Activated CD4-positive, alpha-beta memory T cell treated with anti-CD3 and anti-CD28 coated beads for 36 hours (primary cell): ENCODE measurements around the gene KCNN4. TPM values are rescaled to one million over a fixed set of nuclear protein-coding genes. Genes with fewer than 3 reads are reported as not detected.

Source experiments
- CTCF ChIA-PET: fragments of 350-600 bp; sonication (Branson Sonifier 250); formaldehyde crosslinking; loops from one replicate; lab custom pipeline; 2021; ENCODE audit warnings: antibody characterized with exemption, inconsistent platforms; lab: Charles Lee
- POLR2A ChIA-PET: fragments of 350-600 bp; sonication (Branson Sonifier 250); formaldehyde crosslinking; loops from one replicate; lab custom pipeline; 2021; ENCODE audit warnings: antibody characterized with exemption; lab: Charles Lee
- DNase-seq: peaks from one replicate; pipeline ENCODE4 v3.0.0-alpha.2; 2020
- H3K27ac Mint-ChIP-seq: one replicate; pipeline ENCODE4 v1.8.0; 2021; ENCODE audit warnings: mixed read lengths
- H3K27me3 Mint-ChIP-seq: one replicate; pipeline ENCODE4 v1.8.0; 2021; ENCODE audit warnings: mixed read lengths
- H3K36me3 Mint-ChIP-seq: one replicate; pipeline ENCODE4 v1.8.0; 2021; ENCODE audit warnings: mixed read lengths
- H3K4me1 Mint-ChIP-seq: one replicate; pipeline ENCODE4 v1.8.0; 2021; ENCODE audit warnings: low read depth, mixed read lengths
- H3K4me3 Mint-ChIP-seq: one replicate; pipeline ENCODE4 v1.8.0; 2021; ENCODE audit warnings: mild to moderate bottlenecking, mixed read lengths
- H3K9me3 Mint-ChIP-seq: one replicate; pipeline ENCODE4 v1.8.0; 2021; ENCODE audit warnings: mixed read lengths
- intact Hi-C: fragments of 100-400 bp; cut with micrococcal nuclease; formaldehyde crosslinking; loops from one replicate; pipeline ENCODE4 v1.15.1; 2023
- total RNA-seq, 2 experiments: library from RNA; stranded (reverse); gene quantifications; one replicate each; pipeline ENCODE4 v1.2.3, GENCODE V29; 2021

Gene KCNN4
- total RNA-seq, 2 experiments from 2014 or later: 120 to 130 TPM

DNA sequence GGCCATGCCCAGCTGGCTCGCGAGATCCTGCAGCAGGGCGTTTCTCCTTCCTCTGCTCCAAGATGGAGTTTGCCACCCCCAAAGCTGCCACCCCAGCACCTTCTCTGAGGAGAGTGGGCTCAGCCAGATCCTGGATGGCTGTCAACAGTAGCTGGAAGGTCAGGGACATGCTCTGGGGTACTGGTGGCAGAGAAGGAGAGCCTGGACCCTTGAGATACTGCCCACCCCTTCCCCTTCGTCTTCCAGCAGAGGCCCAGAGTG is 53.2 kb downstream of the KCNN4 start:
- Mint-ChIP-seq H3K27me3 (no peaks in the 10 kb centered on the region), H3K4me1 (no peaks in the 10 kb centered on the region), H3K4me3 (no peak overlapping the region), H3K36me3 (peaks cover 24% of the 10 kb centered on the region), H3K27ac (no peak overlapping the region), H3K9me3 (no peaks in the 10 kb centered on the region)
- intact Hi-C loops: no loop called here
- ChIA-PET POLR2A (no interaction called here), CTCF (interaction anchor here (2.5 kb wide), 1 partner anchor 18 kb away, joined by 6 read pairs; no protein-coding TSS in a partner anchor)
- no peak for DNase-seq

DNA sequence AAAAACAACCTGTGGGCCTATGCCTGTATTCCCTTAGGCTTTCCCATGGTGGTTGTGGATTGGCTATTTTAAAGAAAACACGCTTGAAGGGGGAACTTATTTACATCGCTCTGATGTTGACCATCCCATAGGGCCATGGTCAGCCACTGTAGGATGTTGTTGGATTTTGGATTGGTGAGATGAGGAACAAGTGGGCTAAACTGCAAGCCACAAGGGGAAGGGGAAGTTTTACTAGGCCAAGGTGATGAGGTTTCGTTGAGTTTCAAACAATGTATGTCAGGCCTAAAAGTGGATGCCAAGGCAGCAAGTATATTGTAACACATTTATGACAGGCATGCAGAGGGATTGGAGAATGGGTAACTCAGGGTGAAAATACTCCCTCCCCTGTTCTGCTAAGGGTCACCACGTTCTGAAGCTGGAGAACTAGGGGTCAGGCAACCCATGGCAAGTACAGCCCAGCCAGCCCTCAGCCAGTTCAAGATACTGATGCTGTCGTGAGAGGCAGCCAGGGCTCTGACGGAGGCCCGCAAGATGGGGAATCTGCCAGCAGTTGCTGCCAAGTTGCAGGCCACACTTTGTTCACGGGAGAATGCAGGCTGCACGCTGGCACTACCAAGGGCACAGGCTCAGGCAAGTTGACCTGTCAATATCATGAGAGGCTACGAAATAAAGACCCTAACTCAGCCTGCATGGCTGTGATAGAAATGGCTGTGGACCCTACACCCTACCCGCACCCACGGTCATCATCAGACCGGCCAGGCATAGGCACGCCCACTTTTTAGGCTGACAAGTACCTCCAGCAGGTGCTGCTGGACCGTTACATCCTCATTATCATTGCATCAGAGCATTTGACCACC is 53.8 kb downstream of the KCNN4 start:
- Mint-ChIP-seq H3K9me3 (no peaks in the 10 kb centered on the region), H3K4me1 (no peaks in the 10 kb centered on the region), H3K4me3 (no peak overlapping the region), H3K27me3 (no peaks in the 10 kb centered on the region), H3K27ac (no peak overlapping the region), H3K36me3 (peaks cover 19% of the 10 kb centered on the region)
- DNase-seq: no peak
- ChIA-PET CTCF (interaction anchor here (2.5 to 3.9 kb wide), 2 partner anchors 19 to 57 kb away, joined by 6 to 13 read pairs; partner anchors contain the start of gene PLAUR), POLR2A (no interaction called here)
- intact Hi-C loops: no loop called here

DNA sequence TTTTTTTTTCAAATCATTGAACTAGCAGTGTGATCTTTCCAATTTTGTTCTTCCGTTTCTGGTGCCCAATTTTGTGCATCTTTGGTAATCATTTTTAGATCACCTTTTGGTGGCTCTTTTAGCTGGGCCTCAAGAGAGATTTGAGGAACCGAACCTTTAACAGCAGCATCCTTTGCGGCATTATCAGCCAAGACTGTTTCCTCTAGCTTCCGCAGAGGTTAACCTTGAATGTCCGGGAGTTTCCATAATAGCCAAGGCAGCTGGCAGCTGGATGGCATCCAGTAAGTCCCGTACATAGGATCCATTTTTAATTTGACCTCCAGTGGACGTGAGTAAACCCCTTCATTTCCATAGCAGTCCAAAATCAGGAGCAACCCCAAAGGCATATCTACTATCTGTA is 55.3 kb downstream of the KCNN4 start:
- H3K36me3 Mint-ChIP-seq: peaks cover 15% of the 10 kb centered on the region
- no peak for DNase-seq
- no peak overlapping the region for H3K27ac Mint-ChIP-seq
- CTCF ChIA-PET: interaction anchor here (3.9 kb wide), 1 partner anchor 56 kb away, joined by 13 read pairs; the partner anchor contains the start of gene PLAUR
- H3K27me3 Mint-ChIP-seq: no peaks in the 10 kb centered on the region
- no peak overlapping the region for H3K4me3 Mint-ChIP-seq
- H3K4me1 Mint-ChIP-seq: peaks cover 5% of the 10 kb centered on the region
- POLR2A ChIA-PET: interaction anchor here (0.6 kb wide), 1 partner anchor 27 kb away, joined by 4 read pairs; no protein-coding TSS in a partner anchor
- intact Hi-C loops: no loop called here
- H3K9me3 Mint-ChIP-seq: no peaks in the 10 kb centered on the region

DNA sequence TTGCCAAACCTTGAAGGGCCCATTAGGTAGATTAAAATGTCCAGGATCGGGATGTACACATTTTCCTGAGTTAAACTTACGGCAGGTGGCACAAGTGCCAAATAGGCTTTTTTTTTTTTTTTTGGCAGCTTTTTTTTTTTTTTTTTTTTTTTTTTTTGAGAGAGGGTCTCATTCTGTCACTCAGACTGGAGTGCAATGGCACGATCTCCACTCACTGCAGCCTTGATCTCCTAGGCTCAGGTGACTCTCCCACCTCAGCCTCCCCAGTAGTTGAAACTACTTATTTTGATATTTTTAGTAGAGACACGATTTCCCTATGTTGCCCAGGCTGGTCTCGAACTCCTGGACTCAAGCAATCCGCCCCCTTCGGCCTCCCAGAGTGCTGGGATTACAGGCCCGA is 55.9 kb downstream of the KCNN4 start:
- Mint-ChIP-seq H3K36me3 (peaks cover 11% of the 10 kb centered on the region), H3K27me3 (no peaks in the 10 kb centered on the region), H3K27ac (no peak overlapping the region), H3K4me3 (no peak overlapping the region), H3K9me3 (no peaks in the 10 kb centered on the region), H3K4me1 (peaks cover 5% of the 10 kb centered on the region)
- intact Hi-C loops: loop anchor here (5.0 kb wide), 1 partner anchor 58 kb away; no protein-coding TSS in a partner anchor
- no peak for DNase-seq
- ChIA-PET CTCF (interaction anchor here (3.9 kb wide), 1 partner anchor 55 kb away, joined by 13 read pairs; the partner anchor contains the start of gene PLAUR), POLR2A (interaction anchor here (0.6 kb wide), 1 partner anchor 27 kb away, joined by 4 read pairs; no protein-coding TSS in a partner anchor)

DNA sequence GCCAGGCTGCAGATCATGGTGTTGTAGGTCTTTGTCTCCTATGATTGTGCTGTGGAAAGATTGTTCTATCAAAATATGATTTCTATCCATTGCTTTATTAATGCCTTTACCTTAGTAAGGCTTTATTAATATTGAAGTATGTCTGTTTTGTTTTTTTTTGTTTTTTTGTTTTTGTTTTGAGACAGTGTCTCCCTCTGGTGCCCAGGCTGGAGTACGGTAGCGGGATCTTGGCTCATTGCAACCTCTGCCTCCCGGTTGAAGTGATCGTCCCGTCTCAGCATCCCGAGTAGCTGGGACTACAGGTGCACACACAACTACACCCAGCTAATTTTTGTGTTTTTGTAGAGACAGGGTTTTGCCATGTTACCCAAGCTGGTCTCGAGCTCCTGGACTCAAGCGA is 57.2 kb downstream of the KCNN4 start:
- H3K36me3 Mint-ChIP-seq: peaks cover 4% of the 10 kb centered on the region
- POLR2A ChIA-PET: no interaction called here
- no peak for DNase-seq
- intact Hi-C loops: loop anchor here (5.0 kb wide), 1 partner anchor 56 kb away; no protein-coding TSS in a partner anchor
- peaks cover 5% of the 10 kb centered on the region for H3K4me1 Mint-ChIP-seq
- no peaks in the 10 kb centered on the region for H3K27me3 Mint-ChIP-seq
- CTCF ChIA-PET: interaction anchor here (0.9 to 3.9 kb wide), 3 partner anchors 9 to 280 kb away, joined by 3 to 13 read pairs (median 3); partner anchors contain the start of gene PLAUR
- H3K27ac Mint-ChIP-seq: no peak overlapping the region
- no peak overlapping the region for H3K4me3 Mint-ChIP-seq
- H3K9me3 Mint-ChIP-seq: no peaks in the 10 kb centered on the region

DNA sequence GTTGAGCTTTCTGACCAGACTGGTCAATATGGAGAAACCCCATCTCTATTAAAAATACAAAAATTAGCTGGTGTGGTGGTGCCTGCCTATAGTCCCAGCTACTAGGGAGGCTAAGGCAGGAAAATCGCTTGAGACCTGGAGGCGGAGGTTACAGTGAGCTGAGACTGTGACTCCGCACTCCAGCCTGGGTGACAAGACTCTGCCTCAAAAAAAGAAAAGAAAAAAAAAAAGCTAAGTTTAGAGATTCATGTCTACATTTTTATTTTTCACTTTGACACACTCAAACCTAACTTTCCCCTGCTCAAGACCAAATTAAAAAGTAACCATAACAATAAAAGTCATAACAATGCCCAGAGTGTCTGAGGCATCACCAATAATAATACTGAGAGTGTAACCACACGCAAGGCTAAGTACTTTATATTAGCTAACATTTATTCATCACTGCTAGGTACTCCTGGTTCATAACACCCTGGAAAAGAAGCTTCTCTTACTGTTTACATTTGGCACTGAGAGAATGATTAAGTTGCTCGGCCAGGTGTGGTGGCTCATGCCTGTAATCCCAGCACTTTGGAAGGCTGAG is 59.2 kb downstream of the KCNN4 start:
- no peak for DNase-seq
- no peak overlapping the region for H3K4me3 Mint-ChIP-seq
- no peaks in the 10 kb centered on the region for H3K36me3 Mint-ChIP-seq
- no peaks in the 10 kb centered on the region for H3K9me3 Mint-ChIP-seq
- ChIA-PET POLR2A (no interaction called here), CTCF (interaction anchor here (0.6 to 1.4 kb wide), 4 partner anchors 24 to 1081 kb away, joined by 3 to 6 read pairs (median 4); no protein-coding TSS in a partner anchor)
- peak overlapping the region; percentile 45 for H3K27ac Mint-ChIP-seq
- peaks cover 5% of the 10 kb centered on the region for H3K4me1 Mint-ChIP-seq
- no peaks in the 10 kb centered on the region for H3K27me3 Mint-ChIP-seq
- intact Hi-C loops: loop anchor here (5.0 kb wide), 1 partner anchor 54 kb away; no protein-coding TSS in a partner anchor

DNA sequence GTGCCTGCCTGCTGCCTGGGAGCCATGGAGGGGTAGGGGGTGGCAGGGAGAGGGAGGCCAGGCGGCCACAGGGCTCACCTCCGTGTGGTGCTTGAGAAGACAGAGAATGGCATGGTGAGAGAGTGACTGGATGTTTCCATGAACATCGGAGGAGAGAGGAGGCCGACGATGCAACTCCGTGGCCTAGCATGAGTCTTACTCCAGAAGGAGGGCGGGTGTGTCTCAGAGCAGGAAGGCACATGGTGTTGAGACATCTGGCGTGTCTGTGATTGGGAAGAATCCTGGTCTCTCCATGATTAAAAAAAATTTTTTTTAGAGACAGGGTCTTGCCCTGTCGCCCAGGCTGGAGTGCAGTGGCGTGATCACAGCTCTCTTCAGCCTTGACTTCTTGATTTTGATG is 59.8 kb downstream of the KCNN4 start:
- ChIA-PET POLR2A (no interaction called here), CTCF (interaction anchor here (0.7 to 1.4 kb wide), 2 partner anchors 45 to 166 kb away, joined by 3 to 4 read pairs; no protein-coding TSS in a partner anchor)
- intact Hi-C loops: loop anchor here (5.0 kb wide), 1 partner anchor 54 kb away; no protein-coding TSS in a partner anchor
- H3K4me1 Mint-ChIP-seq: peaks cover 5% of the 10 kb centered on the region
- H3K27me3 Mint-ChIP-seq: no peaks in the 10 kb centered on the region
- no peaks in the 10 kb centered on the region for H3K9me3 Mint-ChIP-seq
- peak overlapping the region; percentile 45 for H3K27ac Mint-ChIP-seq
- H3K4me3 Mint-ChIP-seq: no peak overlapping the region
- H3K36me3 Mint-ChIP-seq: no peaks in the 10 kb centered on the region
- DNase-seq: no peak

DNA sequence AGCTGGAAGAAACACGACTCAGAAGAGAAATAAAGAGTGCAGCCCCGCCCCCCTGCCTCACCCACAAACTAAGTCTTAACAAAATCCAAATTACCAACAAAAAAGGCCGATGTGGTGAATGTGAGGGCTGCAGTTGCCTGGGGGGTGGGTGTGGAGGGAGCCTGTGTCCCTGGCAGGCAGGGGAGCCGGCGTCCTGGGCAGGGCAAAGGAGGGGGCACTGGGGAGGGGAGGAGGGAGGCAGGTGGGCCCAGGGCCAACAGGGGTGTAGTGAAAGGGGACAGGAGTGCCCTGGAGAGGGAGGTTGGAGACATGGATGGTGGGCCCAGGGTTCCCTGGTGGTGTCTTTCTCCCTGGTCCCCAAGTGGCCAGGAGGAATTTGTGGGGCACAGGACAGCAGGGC is 60.9 kb downstream of the KCNN4 start:
- Mint-ChIP-seq H3K27ac (no peak overlapping the region), H3K4me1 (peaks cover 5% of the 10 kb centered on the region), H3K27me3 (peaks cover 3% of the 10 kb centered on the region), H3K4me3 (no peak overlapping the region), H3K36me3 (no peaks in the 10 kb centered on the region), H3K9me3 (no peaks in the 10 kb centered on the region)
- ChIA-PET POLR2A (no interaction called here), CTCF (interaction anchor here (1.2 kb wide), 1 partner anchor 90 kb away, joined by 3 read pairs; no protein-coding TSS in a partner anchor)
- no peak for DNase-seq
- intact Hi-C loops: loop anchor here (5.0 kb wide), 1 partner anchor 53 kb away; no protein-coding TSS in a partner anchor

DNA sequence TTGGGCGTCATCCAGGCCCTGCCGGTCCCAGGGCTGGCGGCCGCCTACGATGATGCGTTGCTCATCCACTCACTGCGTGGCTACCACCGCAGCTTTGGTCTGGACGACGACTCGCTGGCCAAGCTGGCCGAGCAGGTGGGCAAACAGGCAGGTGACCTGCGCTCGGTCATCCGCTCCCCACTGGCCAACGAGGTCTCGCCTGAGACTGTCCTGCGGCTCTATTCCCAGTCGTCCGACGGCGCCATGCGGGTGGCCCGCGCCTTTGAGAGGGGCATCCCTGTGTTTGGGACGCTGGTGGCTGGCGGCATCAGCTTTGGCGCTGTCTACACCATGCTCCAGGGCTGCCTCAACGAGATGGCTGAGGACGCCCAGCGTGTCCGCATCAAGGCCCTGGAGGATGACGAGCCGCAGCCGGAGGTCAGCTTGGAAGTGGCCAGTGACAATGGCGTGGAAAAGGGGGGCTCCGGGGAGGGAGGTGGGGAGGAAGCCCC is 61.4 kb downstream of the KCNN4 start:
- POLR2A ChIA-PET: no interaction called here
- Mint-ChIP-seq H3K4me3 (no peak overlapping the region), H3K27me3 (peaks cover 3% of the 10 kb centered on the region), H3K36me3 (no peaks in the 10 kb centered on the region), H3K9me3 (no peaks in the 10 kb centered on the region), H3K27ac (no peak overlapping the region), H3K4me1 (peaks cover 5% of the 10 kb centered on the region)
- CTCF ChIA-PET: interaction anchor here (1.2 kb wide), 1 partner anchor 90 kb away, joined by 3 read pairs; no protein-coding TSS in a partner anchor
- intact Hi-C loops: no loop called here
- DNase-seq: no peak

DNA sequence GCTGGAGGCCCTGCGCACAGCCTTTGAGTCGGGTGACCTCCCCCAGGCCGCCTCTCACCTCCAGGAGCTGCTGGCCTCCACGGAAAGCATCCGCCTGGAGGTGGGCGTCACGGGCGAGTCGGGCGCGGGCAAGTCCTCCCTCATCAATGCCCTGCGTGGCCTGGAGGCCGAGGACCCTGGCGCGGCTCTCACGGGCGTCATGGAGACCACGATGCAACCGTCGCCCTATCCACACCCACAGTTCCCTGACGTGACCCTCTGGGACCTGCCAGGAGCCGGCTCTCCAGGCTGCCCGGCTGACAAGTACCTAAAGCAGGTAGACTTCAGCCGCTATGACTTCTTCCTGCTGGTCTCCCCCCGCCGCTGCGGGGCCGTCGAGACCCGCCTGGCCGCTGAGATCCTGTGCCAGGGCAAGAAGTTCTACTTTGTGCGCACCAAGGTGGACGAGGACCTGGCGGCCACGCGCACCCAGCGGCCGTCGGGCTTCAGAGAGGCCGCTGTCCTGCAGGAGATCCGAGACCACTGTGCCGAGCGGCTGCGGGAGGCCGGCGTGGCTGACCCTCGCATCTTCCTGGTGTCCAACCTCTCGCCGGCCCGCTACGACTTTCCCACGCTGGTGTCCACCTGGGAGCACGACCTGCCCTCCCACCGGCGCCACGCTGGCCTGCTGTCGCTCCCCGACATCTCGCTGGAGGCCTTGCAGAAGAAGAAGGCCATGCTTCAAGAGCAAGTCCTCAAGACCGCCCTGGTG is 62.0 kb downstream of the KCNN4 start:
- no peaks in the 10 kb centered on the region for H3K9me3 Mint-ChIP-seq
- ChIA-PET CTCF (no interaction called here), POLR2A (no interaction called here)
- H3K27me3 Mint-ChIP-seq: peaks cover 3% of the 10 kb centered on the region
- H3K36me3 Mint-ChIP-seq: no peaks in the 10 kb centered on the region
- no peak overlapping the region for H3K27ac Mint-ChIP-seq
- H3K4me3 Mint-ChIP-seq: no peak overlapping the region
- intact Hi-C loops: no loop called here
- peaks cover 5% of the 10 kb centered on the region for H3K4me1 Mint-ChIP-seq
- DNase-seq: no peak
